ENCODE data around the gene RAD51D.
"Not testable (repeated sequence)": the region's sequence is repeated elsewhere in the genome, so short reads cannot be mapped to it uniquely, and the experiment has no call there.

Gene RAD51D

GRCh38 chr17:35119370-35120165 is at the start of gene RAD51D:
TSS of gene RAD51D (minus strand) at chr17:35119860. CDS start at chr17:35119613, 247 bp downstream.
- DNase-seq = peak; percentile 73

GRCh38 chr17:35167666-35168065 is 48.0 kb upstream of the RAD51D start:
- DNase-seq = no peak

GRCh38 chr17:35167046-35167445 is 47.4 kb upstream of the RAD51D start:
- no peak for DNase-seq

GRCh38 chr17:35166526-35166925 is 46.9 kb upstream of the RAD51D start:
- no peak for DNase-seq

- no peak for DNase-seq
Observed at GRCh38 chr17:35164716-35165115, 45.1 kb upstream of the RAD51D start.

GRCh38 chr17:35163886-35164285 is 44.2 kb upstream of the RAD51D start:
- DNase-seq = no peak

GRCh38 chr17:35162755-35163154 is 43.1 kb upstream of the RAD51D start:
- DNase-seq = no peak

- DNase-seq = no peak
Observed at GRCh38 chr17:35161281-35161761, 41.7 kb upstream of the RAD51D start.

- DNase-seq = no peak
Observed at GRCh38 chr17:35160354-35161201, 40.9 kb upstream of the RAD51D start.

- DNase-seq = no peak
Observed at GRCh38 chr17:35159940-35160339, 40.3 kb upstream of the RAD51D start.

GRCh38 chr17:35155246-35155645 is 35.6 kb upstream of the RAD51D start:
- DNase-seq = no peak

- no peak for DNase-seq
Observed at GRCh38 chr17:35154196-35155165, 34.8 kb upstream of the RAD51D start.

- DNase-seq = no peak
Observed at GRCh38 chr17:35152421-35153140, 32.9 kb upstream of the RAD51D start.

GRCh38 chr17:35151080-35151479 is 31.4 kb upstream of the RAD51D start:
- DNase-seq = not testable (repeated sequence)

- no peak for DNase-seq
Observed at GRCh38 chr17:35149941-35150340, 30.3 kb upstream of the RAD51D start.

GRCh38 chr17:35148144-35148543 is 28.5 kb upstream of the RAD51D start:
- DNase-seq = no peak

- no peak for DNase-seq
Observed at GRCh38 chr17:35147375-35147905, 27.8 kb upstream of the RAD51D start, which contains the start of gene UNC45B. TSS of gene UNC45B (plus strand) at chr17:35147817. CDS start at chr17:35148264, 447 bp downstream.

- DNase-seq = no peak
Observed at GRCh38 chr17:35146214-35146833, 26.7 kb upstream of the RAD51D start.

GRCh38 chr17:35144840-35145239 is 25.2 kb upstream of the RAD51D start:
- no peak for DNase-seq

- DNase-seq = no peak
Observed at GRCh38 chr17:35142467-35142796, 22.8 kb upstream of the RAD51D start.

Data from activated CD4-positive, alpha-beta T cell treated with anti-CD3 and anti-CD28 coated beads for 1 hour (primary cell).